Spleen (tissue), 11 donors: Measurements from ENCODE around the gene ADORA2B. TPM values are rescaled to one million over a fixed set of nuclear protein-coding genes. Genes with fewer than 3 reads are reported as not detected.

ENCODE experiments used
- DNase-seq: peaks from one replicate; pipeline ENCODE4 v3.0.0-alpha.2; 2020
- H3K27ac ChIP-seq, 8 donors: fragments of 200-600 bp; sonication (generic) in 7 of 8; 1 replicate in 4 of 8; 2 replicates in 4 of 8; pipeline versions ENCODE4 v1.5.0 to v1.8.0; 2016 to 2021; ENCODE audit warnings: inconsistent platforms in 4 of 8, mild to moderate bottlenecking in 4 of 8, moderate library complexity in 1 of 8
- H3K27me3 ChIP-seq, 7 donors: fragments of 200-600 bp; sonication (generic) in 6 of 7; replicated peaks in 1 of 7; 1 replicate in 4 of 7; 2 replicates in 3 of 7; pipeline versions ENCODE4 v1.5.0 to v1.8.0; 2016 to 2021; ENCODE audit warnings: inconsistent platforms in 3 of 7, mild to moderate bottlenecking in 1 of 7
- H3K36me3 ChIP-seq, 6 donors: fragments of 200-600 bp; sonication (generic) in 5 of 6; 1 replicate in 4 of 6; 2 replicates in 2 of 6; pipeline versions ENCODE4 v1.5.0 to v1.8.0; 2016 to 2021; ENCODE audit warnings: inconsistent platforms in 2 of 6
- H3K4me1 ChIP-seq, 6 donors: fragments of 200-600 bp; sonication (generic) in 5 of 6; 1 replicate in 3 of 6; 2 replicates in 3 of 6; pipeline versions ENCODE4 v1.5.0 to v1.8.0; 2016 to 2021; ENCODE audit warnings: inconsistent platforms in 3 of 6
- H3K4me3 ChIP-seq, 8 donors: fragments of 200-600 bp; sonication (generic) in 7 of 8; 1 replicate in 4 of 8; 2 replicates in 4 of 8; pipeline versions ENCODE4 v1.5.0 to v1.8.0; 2016 to 2021; ENCODE audit warnings: inconsistent platforms in 4 of 8, mild to moderate bottlenecking in 4 of 8, moderate library complexity in 2 of 8
- H3K9me3 ChIP-seq, 8 donors: fragments of 200-600 bp; sonication (generic) in 7 of 8; 1 replicate in 4 of 8; 2 replicates in 4 of 8; pipeline versions ENCODE4 v1.5.0 to v1.8.0; 2016 to 2021; ENCODE audit warnings: inconsistent platforms in 4 of 8
- CTCF ChIP-seq, 11 experiments: fragments of 200-600 bp in 7 of 11; fragments of 450-650 bp in 4 of 11; sonication (generic) in 4 of 11; IDR thresholded peaks in 8 of 11; conservative IDR thresholded peaks in 3 of 11; 1 replicate in 7 of 11; 2 replicates in 4 of 11; pipeline versions ENCODE4 v1.4.0 to v1.8.0; 2016 to 2021; ENCODE audit warnings: antibody characterized with exemption in 11 of 11, inconsistent platforms in 4 of 11, mild to moderate bottlenecking in 1 of 11
- POLR2A ChIP-seq, 3 donors: fragments of 450-650 bp; IDR thresholded peaks; one replicate each; pipeline ENCODE4 v1.5.1; 2017; ENCODE audit warnings: antibody characterized with exemption in 3 of 3, mild to moderate bottlenecking in 1 of 3
- POLR2AphosphoS5 ChIP-seq, 3 donors: sonication (generic); formaldehyde crosslinking; IDR thresholded peaks; one replicate each; pipeline ENCODE4 v1.5.1; 2017; ENCODE audit warnings: antibody characterized with exemption in 3 of 3
- WGBS, 5 donors: extraction: QIAGEN DNeasy Blood & Tissue Kit in 3 of 5; methylation state at CpG; one replicate each; pipeline versions ENCODE4 v1.1.5 to v1.1.7; 2013 to 2018; 5-methylcytosine and 5-hydroxymethylcytosine counted together
- intact Hi-C: fragments of 100-400 bp; cut with DNase I; formaldehyde crosslinking; loops from one replicate; pipeline ENCODE4 v1.15.0; 2023; ENCODE audit warnings: low total_unique reads
- polyA plus RNA-seq, 3 donors: library from polyadenylated mRNA; stranded (reverse); fragments of 200-250 nt; gene quantifications; one replicate each; pipeline ENCODE4 v1.2.1, GENCODE V29; 2013
- total RNA-seq, 7 donors: library from RNA; depleted of rRNA in 3 of 7; stranded (reverse); fragments of >200 nt in 3 of 7; fragmentation: NEBNext Ultra II Directional in 4 of 7; extraction: Animal tissue kit (Norgen Biotek cat#: 25700) in 4 of 7; gene quantifications; one replicate each; pipeline versions ENCODE4 v1.1.0 to v1.2.1, GENCODE V29; 2016 to 2021
- donor health status: healthy with polysubstance abuse.
- donor health status: DM: no; HTN: no; CAD: no; lungs with moderate emphysema.
- donor health status: DM: no; HTN: no; CAD: no.
- donor health status: Bipolar disorder and iron deficiency.
- donor health status: healthy.
- donor health status: DM: no; HTN: no; CAD: no.
- donor health status: DM: yes; HTN: yes; CAD: no.

ADORA2B gene
- total and polyA plus RNA-seq, 10 donors, result 0.13 to 2.7 (median 0.77) TPM; not detected in 2

- TF ChIP-seq CTCF (IDR thresholded peaks at IDR 0.05 in 8 of 11, conservative IDR thresholded peaks at IDR 0.05 in 3 of 11) (no peak), POLR2AphosphoS5 (IDR thresholded peaks at IDR 0.05) (no peak), POLR2A (IDR thresholded peaks at IDR 0.05) (no peak)
- H3K4me3 ChIP-seq, result no peak overlapping the region
- 59 to 82% (median 71%) methylated on average over 5 of the region's 5 CpGs for WGBS, 5 donors
- peaks cover 0 to 91% (median 62%) of the 10 kb centered on the region in 6 donors for H3K36me3 ChIP-seq
- intact Hi-C loops, result no loop called here
- H3K9me3 ChIP-seq, result no peaks in the 10 kb centered on the region
- H3K4me1 ChIP-seq, result peaks cover 0 to 16% (median 0%) of the 10 kb centered on the region in 6 donors
- H3K27ac ChIP-seq, result no peak overlapping the region
- H3K27me3 ChIP-seq, result no peaks in the 10 kb centered on the region
- DNase-seq, result no peak
Observed at GRCh38 chr17:15981646-15982580, 37.0 kb downstream of the ADORA2B start.

DNA sequence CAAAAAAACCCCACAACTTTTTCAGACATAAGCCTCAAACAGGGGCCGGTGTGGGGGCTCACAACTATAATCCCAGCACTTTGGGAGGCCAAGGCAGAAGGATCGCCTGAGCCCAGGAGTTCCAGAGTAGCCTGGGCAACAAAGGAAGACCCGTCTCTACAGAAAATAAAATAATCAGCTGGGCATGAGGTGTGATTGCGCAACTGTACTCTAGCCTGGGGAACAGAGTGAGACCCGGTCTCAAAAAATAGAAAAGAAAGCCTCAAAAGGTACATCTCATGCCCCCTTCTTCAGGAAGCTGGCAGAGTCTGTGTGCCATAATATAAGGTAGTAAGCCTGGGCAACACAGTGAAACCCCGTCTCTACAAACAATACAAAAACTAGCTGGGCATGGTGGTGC is 51.4 kb downstream of the ADORA2B start:
- WGBS, 5 donors, result 72 to 83% (median 78%) methylated on average over 6 of the region's 6 CpGs
- no peak for DNase-seq
- Histone ChIP-seq H3K27ac (no peak overlapping the region), H3K36me3 (peaks cover 0 to 52% (median 14%) of the 10 kb centered on the region in 6 donors), H3K4me3 (no peak overlapping the region), H3K9me3 (no peaks in the 10 kb centered on the region), H3K27me3 (no peaks in the 10 kb centered on the region), H3K4me1 (peaks cover 10 to 57% (median 30%) of the 10 kb centered on the region in 6 donors)
- intact Hi-C loops, result no loop called here
- TF ChIP-seq CTCF (IDR thresholded peaks at IDR 0.05 in 8 of 11, conservative IDR thresholded peaks at IDR 0.05 in 3 of 11), result no peak
- no peak for TF ChIP-seq POLR2A (IDR thresholded peaks at IDR 0.05)
- no peak for TF ChIP-seq POLR2AphosphoS5 (IDR thresholded peaks at IDR 0.05)

- no peaks in the 10 kb centered on the region for H3K9me3 ChIP-seq
- DNase-seq, result no peak
- H3K27me3 ChIP-seq, result no peaks in the 10 kb centered on the region
- WGBS, 5 donors, result 76 to 88% (median 83%) methylated on average over 4 of the region's 4 CpGs
- peak overlapping the region in 3 of 8 donors; percentile 71 to 93 (median 73) for H3K4me3 ChIP-seq
- intact Hi-C loops, result no loop called here
- TF ChIP-seq POLR2AphosphoS5 (IDR thresholded peaks at IDR 0.05), result no peak
- no peak for TF ChIP-seq POLR2A (IDR thresholded peaks at IDR 0.05)
- no peak for TF ChIP-seq CTCF (IDR thresholded peaks at IDR 0.05 in 8 of 11, conservative IDR thresholded peaks at IDR 0.05 in 3 of 11)
- peaks cover 0 to 52% (median 14%) of the 10 kb centered on the region in 6 donors for H3K36me3 ChIP-seq
- peak overlapping the region in 6 of 8 donors; percentile 93 to 99 (median 96) for H3K27ac ChIP-seq
- H3K4me1 ChIP-seq, result peaks cover 12 to 71% (median 36%) of the 10 kb centered on the region in 6 donors
Observed at GRCh38 chr17:15998031-15998562, 53.2 kb downstream of the ADORA2B start.
